ENCODE results near the gene ARSD. TPM values are rescaled to one million over a fixed set of nuclear protein-coding genes. Genes with fewer than 3 reads are reported as not detected.

ARSD gene
- total RNA-seq, 4 donors from 2014 or later, result 11.6 to 87.4 (median 60.0) TPM

DNA sequence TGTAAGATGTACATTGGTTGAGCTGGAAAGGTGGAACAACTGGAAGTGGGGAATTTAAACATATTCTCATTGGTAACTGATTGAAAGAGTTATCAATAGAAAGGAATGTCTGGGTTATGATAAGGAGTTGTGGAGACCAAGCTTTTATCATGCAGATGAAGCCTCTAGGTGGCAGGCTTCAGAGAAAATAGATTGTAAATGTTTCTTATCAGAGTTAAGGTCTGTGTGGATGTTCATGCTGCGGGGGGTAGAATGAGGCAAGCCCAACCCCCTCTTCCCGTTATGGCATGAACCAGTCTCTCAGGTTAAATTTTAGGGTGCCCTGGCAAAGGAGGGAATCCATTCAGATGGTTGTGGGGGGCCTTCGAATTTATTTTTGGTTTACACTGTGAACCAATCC, 16.0 kb downstream of the ARSD start:
- H3K27ac ChIP-seq, result no peak overlapping the region
- DNase-seq, result no peak
- no peaks in the 10 kb centered on the region for H3K9me3 ChIP-seq
- no peaks in the 10 kb centered on the region for H3K27me3 ChIP-seq
- H3K4me3 ChIP-seq, result no peak overlapping the region
- no peaks in the 10 kb centered on the region for H3K4me1 ChIP-seq
- H3K36me3 ChIP-seq, result peaks cover 0 to 11% (median 0%) of the 10 kb centered on the region in 3 donors
- TF ChIP-seq POLR2A (IDR thresholded peaks at IDR 0.05), result no peak
- TF ChIP-seq, protein P1, sequence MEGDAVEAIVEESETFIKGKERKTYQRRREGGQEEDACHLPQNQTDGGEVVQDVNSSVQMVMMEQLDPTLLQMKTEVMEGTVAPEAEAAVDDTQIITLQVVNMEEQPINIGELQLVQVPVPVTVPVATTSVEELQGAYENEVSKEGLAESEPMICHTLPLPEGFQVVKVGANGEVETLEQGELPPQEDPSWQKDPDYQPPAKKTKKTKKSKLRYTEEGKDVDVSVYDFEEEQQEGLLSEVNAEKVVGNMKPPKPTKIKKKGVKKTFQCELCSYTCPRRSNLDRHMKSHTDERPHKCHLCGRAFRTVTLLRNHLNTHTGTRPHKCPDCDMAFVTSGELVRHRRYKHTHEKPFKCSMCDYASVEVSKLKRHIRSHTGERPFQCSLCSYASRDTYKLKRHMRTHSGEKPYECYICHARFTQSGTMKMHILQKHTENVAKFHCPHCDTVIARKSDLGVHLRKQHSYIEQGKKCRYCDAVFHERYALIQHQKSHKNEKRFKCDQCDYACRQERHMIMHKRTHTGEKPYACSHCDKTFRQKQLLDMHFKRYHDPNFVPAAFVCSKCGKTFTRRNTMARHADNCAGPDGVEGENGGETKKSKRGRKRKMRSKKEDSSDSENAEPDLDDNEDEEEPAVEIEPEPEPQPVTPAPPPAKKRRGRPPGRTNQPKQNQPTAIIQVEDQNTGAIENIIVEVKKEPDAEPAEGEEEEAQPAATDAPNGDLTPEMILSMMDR (IDR thresholded peaks at IDR 0.05), result peak in 2 of 6 experiments; percentile 14 to 36

- no peaks in the 10 kb centered on the region for H3K9me3 ChIP-seq
- DNase-seq, result no peak
- H3K36me3 ChIP-seq, result peaks cover 0 to 4% (median 0%) of the 10 kb centered on the region in 3 donors
- TF ChIP-seq POLR2A (IDR thresholded peaks at IDR 0.05), result no peak
- TF ChIP-seq, protein P1 (IDR thresholded peaks at IDR 0.05), result no peak
- no peaks in the 10 kb centered on the region for H3K27me3 ChIP-seq
- no peak overlapping the region for H3K4me3 ChIP-seq
- H3K4me1 ChIP-seq, result no peaks in the 10 kb centered on the region
- no peak overlapping the region for H3K27ac ChIP-seq
These were observed 19.0 kb downstream of the ARSD start for GRCh38 chrX:2910109-2910508.

- no peaks in the 10 kb centered on the region for H3K27me3 ChIP-seq
- TF ChIP-seq POLR2A (IDR thresholded peaks at IDR 0.05), result no peak
- TF ChIP-seq, protein P1 (IDR thresholded peaks at IDR 0.05), result no peak
- no peaks in the 10 kb centered on the region for H3K4me1 ChIP-seq
- H3K9me3 ChIP-seq, result peaks cover 0 to 10% (median 0%) of the 10 kb centered on the region in 4 donors
- H3K4me3 ChIP-seq, result no peak overlapping the region
- no peak for DNase-seq
- peaks cover 0 to 4% (median 0%) of the 10 kb centered on the region in 3 donors for H3K36me3 ChIP-seq
- H3K27ac ChIP-seq, result no peak overlapping the region
These were observed 20.9 kb downstream of the ARSD start for GRCh38 chrX:2908125-2908685.

GRCh38 chrX:2907295-2907694, 21.8 kb downstream of the ARSD start:
- Histone ChIP-seq H3K36me3 (peaks cover 0 to 4% (median 0%) of the 10 kb centered on the region in 3 donors), H3K4me3 (no peak overlapping the region), H3K4me1 (no peaks in the 10 kb centered on the region), H3K27me3 (no peaks in the 10 kb centered on the region), H3K9me3 (peaks cover 0 to 10% (median 0%) of the 10 kb centered on the region in 4 donors), H3K27ac (no peak overlapping the region)
- TF ChIP-seq, protein P1 (IDR thresholded peaks at IDR 0.05), result no peak
- no peak for DNase-seq

DNA sequence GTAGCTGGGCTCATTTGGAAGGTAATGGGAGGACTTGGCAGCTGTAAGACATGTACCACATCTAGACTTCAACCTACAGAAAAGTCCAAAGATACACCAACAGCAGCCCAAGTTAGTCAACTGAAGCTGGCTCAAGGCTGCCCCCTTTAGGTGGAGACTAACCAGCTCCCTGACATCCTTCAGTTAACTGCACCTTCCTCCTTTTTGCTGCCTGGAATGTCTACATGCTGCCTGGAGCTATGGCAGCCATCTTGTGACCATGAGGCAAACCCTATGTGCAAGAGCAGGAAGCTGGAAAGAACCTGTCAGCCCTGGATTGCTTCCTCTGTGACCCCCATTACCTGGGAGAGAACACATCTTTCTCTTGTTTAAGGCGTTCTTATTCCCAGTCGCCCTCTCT, 25.8 kb downstream of the ARSD start:
- Histone ChIP-seq H3K9me3 (peaks cover 0 to 10% (median 0%) of the 10 kb centered on the region in 4 donors), H3K4me1 (no peaks in the 10 kb centered on the region), H3K27me3 (no peaks in the 10 kb centered on the region), H3K36me3 (peaks cover 0 to 4% (median 0%) of the 10 kb centered on the region in 3 donors), H3K27ac (no peak overlapping the region), H3K4me3 (no peak overlapping the region)
- no peak for DNase-seq
- no peak for TF ChIP-seq POLR2A (IDR thresholded peaks at IDR 0.05)
- TF ChIP-seq, protein P1 (IDR thresholded peaks at IDR 0.05), result peak in 3 of 6 experiments; percentile 5 to 27 (median 8)
